Sigmoid colon (tissue), 7 donors: ENCODE results near the gene SLC25A44. TPM values are rescaled to one million over a fixed set of nuclear protein-coding genes. Genes with fewer than 3 reads are reported as not detected.

Experiments used
- DNase-seq: peaks from one replicate; pipeline ENCODE4 v3.0.0-alpha.2; 2019
- H3K27ac ChIP-seq, 4 donors: fragments of 200-600 bp; sonication (generic); one replicate each; pipeline ENCODE4 v1.5.1; 2016 to 2019; ENCODE audit warnings: mild to moderate bottlenecking in 1 of 4
- H3K27me3 ChIP-seq, 3 donors: fragments of 200-600 bp; sonication (generic); one replicate each; pipeline ENCODE4 v1.5.1; 2019; ENCODE audit warnings: mild to moderate bottlenecking in 1 of 3
- H3K36me3 ChIP-seq, 4 donors: fragments of 200-600 bp; sonication (generic); one replicate each; pipeline ENCODE4 v1.5.1; 2016 to 2019
- H3K4me1 ChIP-seq, 4 donors: fragments of 200-600 bp; sonication (generic); one replicate each; pipeline ENCODE4 v1.5.1; 2017 to 2019
- H3K4me3 ChIP-seq, 4 donors: fragments of 200-600 bp; sonication (generic); one replicate each; pipeline ENCODE4 v1.5.1; 2017 to 2019; ENCODE audit warnings: mild to moderate bottlenecking in 2 of 4, moderate library complexity in 1 of 4
- H3K9me3 ChIP-seq, 4 donors: fragments of 200-600 bp in 3 of 4; sonication (generic) in 3 of 4; one replicate each; pipeline versions ENCODE4 v1.5.1 to v1.6.1; 2013 to 2019
- CTCF ChIP-seq, 4 experiments: fragments of 450-650 bp in 3 of 4; fragments of 200-600 bp in 1 of 4; IDR thresholded peaks; one replicate each; pipeline ENCODE4 v1.5.1; 2016 to 2019; ENCODE audit warnings: antibody characterized with exemption in 4 of 4, mild to moderate bottlenecking in 3 of 4, moderate library complexity in 2 of 4
- EP300 ChIP-seq, 4 donors: sonication (generic); formaldehyde crosslinking; IDR thresholded peaks; one replicate each; pipeline ENCODE4 v1.6.1; 2017; ENCODE audit warnings: antibody characterized with exemption in 4 of 4
- POLR2A ChIP-seq, 2 donors: fragments of 450-650 bp; IDR thresholded peaks; one replicate each; pipeline ENCODE4 v1.6.1; 2016; ENCODE audit warnings: antibody characterized with exemption in 2 of 2, mild to moderate bottlenecking in 2 of 2, moderate library complexity in 2 of 2
- POLR2AphosphoS5 ChIP-seq, 4 donors: sonication (generic); formaldehyde crosslinking; IDR thresholded peaks; one replicate each; pipeline ENCODE4 v1.6.1; 2017; ENCODE audit warnings: antibody characterized with exemption in 4 of 4
- WGBS, 2 donors: extraction: QIAGEN DNeasy Blood & Tissue Kit; methylation state at CpG; one replicate each; pipeline ENCODE4 v1.1.7; 2013; 5-methylcytosine and 5-hydroxymethylcytosine counted together
- intact Hi-C: fragments of 100-400 bp; cut with DNase I; formaldehyde crosslinking; loops from one replicate; pipeline ENCODE4 v1.15.1; 2023
- polyA plus RNA-seq, 3 donors: library from polyadenylated mRNA; stranded (reverse); fragments of 200-250 nt; gene quantifications; one replicate each; pipeline ENCODE4 v1.2.3, GENCODE V29; 2013
- total RNA-seq, 4 donors: library from RNA; depleted of rRNA; stranded (reverse); fragments of >200 nt; gene quantifications; one replicate each; pipeline ENCODE4 v1.1.0, GENCODE V29; 2016
- donor health status: healthy with polysubstance abuse.
- donor health status: Bipolar disorder and iron deficiency.
- donor health status: healthy.

The SLC25A44 gene
- total and polyA plus RNA-seq, 7 donors, result 7.8 to 15.3 (median 10.0) TPM

- Histone ChIP-seq H3K36me3 (no peaks in the 10 kb centered on the region), H3K27me3 (no peaks in the 10 kb centered on the region), H3K4me1 (peaks cover 0 to 17% (median 10%) of the 10 kb centered on the region in 4 donors), H3K9me3 (no peaks in the 10 kb centered on the region), H3K4me3 (no peak overlapping the region), H3K27ac (no peak overlapping the region)
- 83 to 89% methylated on average over 5 of the region's 5 CpGs for WGBS, 2 donors
- no peak for TF ChIP-seq POLR2AphosphoS5 (IDR thresholded peaks at IDR 0.05)
- no peak for TF ChIP-seq POLR2A (IDR thresholded peaks at IDR 0.05)
- no peak for TF ChIP-seq EP300 (IDR thresholded peaks at IDR 0.05)
- TF ChIP-seq CTCF (IDR thresholded peaks at IDR 0.05), result no peak
- intact Hi-C loops, result no loop called here
- no peak for DNase-seq
These were observed 35.9 kb upstream of the SLC25A44 start for GRCh38 chr1:156157966-156158365.

- no peak for DNase-seq
- Histone ChIP-seq H3K36me3 (no peaks in the 10 kb centered on the region), H3K4me1 (peaks cover 0 to 17% (median 10%) of the 10 kb centered on the region in 4 donors), H3K27ac (peak overlapping the region; percentile 68 to 85 (median 72)), H3K27me3 (no peaks in the 10 kb centered on the region), H3K4me3 (peak overlapping the region in 3 of 4 donors; percentile 48 to 61 (median 56)), H3K9me3 (no peaks in the 10 kb centered on the region)
- intact Hi-C loops, result loop anchor here (5.0 kb wide), 1 partner anchor 52 kb away; the partner anchor contains the start of gene PMF1
- WGBS, 2 donors, result 76 to 86% methylated on average over 13 of the region's 13 CpGs
- no peak for TF ChIP-seq POLR2AphosphoS5 (IDR thresholded peaks at IDR 0.05)
- no peak for TF ChIP-seq CTCF (IDR thresholded peaks at IDR 0.05)
- no peak for TF ChIP-seq EP300 (IDR thresholded peaks at IDR 0.05)
- no peak for TF ChIP-seq POLR2A (IDR thresholded peaks at IDR 0.05)
These were observed 33.7 kb upstream of the SLC25A44 start for GRCh38 chr1:156160000-156160742.

- intact Hi-C loops, result loop anchor here (5.0 kb wide), 1 partner anchor 52 kb away; the partner anchor contains the start of gene PMF1
- Histone ChIP-seq H3K9me3 (no peaks in the 10 kb centered on the region), H3K27ac (peak overlapping the region; percentile 68 to 85 (median 72)), H3K4me1 (peaks cover 0 to 17% (median 10%) of the 10 kb centered on the region in 4 donors), H3K27me3 (no peaks in the 10 kb centered on the region), H3K36me3 (no peaks in the 10 kb centered on the region), H3K4me3 (peak overlapping the region in 3 of 4 donors; percentile 48 to 61 (median 56))
- no peak for TF ChIP-seq POLR2A (IDR thresholded peaks at IDR 0.05)
- TF ChIP-seq POLR2AphosphoS5 (IDR thresholded peaks at IDR 0.05), result peak in 1 of 4 donors; percentile 23
- 6 to 23% methylated on average over 22 of the region's 22 CpGs for WGBS, 2 donors
- DNase-seq, result peak; percentile 95
These were observed 33.1 kb upstream of the SLC25A44 start for GRCh38 chr1:156160743-156161171.

- TF ChIP-seq EP300 (IDR thresholded peaks at IDR 0.05) (no peak), POLR2AphosphoS5 (IDR thresholded peaks at IDR 0.05) (no peak), CTCF (IDR thresholded peaks at IDR 0.05) (no peak), POLR2A (IDR thresholded peaks at IDR 0.05) (no peak)
- 94 to 96% methylated on average over 5 of the region's 5 CpGs for WGBS, 2 donors
- no peaks in the 10 kb centered on the region for H3K9me3 ChIP-seq
- no peak overlapping the region for H3K4me3 ChIP-seq
- no peak for DNase-seq
- intact Hi-C loops, result loop anchor here (5.0 kb wide), 1 partner anchor 50 kb away; the partner anchor contains the start of gene PMF1
- H3K27ac ChIP-seq, result no peak overlapping the region
- peaks cover 0 to 17% (median 10%) of the 10 kb centered on the region in 4 donors for H3K4me1 ChIP-seq
- no peaks in the 10 kb centered on the region for H3K36me3 ChIP-seq
- no peaks in the 10 kb centered on the region for H3K27me3 ChIP-seq
These were observed 31.4 kb upstream of the SLC25A44 start for GRCh38 chr1:156162430-156163037.

- no peak overlapping the region for H3K27ac ChIP-seq
These were observed 30.2 kb upstream of the SLC25A44 start for GRCh38 chr1:156163712-156164111.

More at GRCh38 chr1:156163712-156164111, 30.2 kb upstream of the SLC25A44 start:
- intact Hi-C loops, result loop anchor here (5.0 kb wide), 1 partner anchor 49 kb away; the partner anchor contains the start of gene PMF1
- H3K4me1 ChIP-seq, result peaks cover 0 to 17% (median 10%) of the 10 kb centered on the region in 4 donors
- 93 to 97% methylated on average over 1 of the region's 1 CpG for WGBS, 2 donors
- no peaks in the 10 kb centered on the region for H3K27me3 ChIP-seq
- TF ChIP-seq POLR2A (IDR thresholded peaks at IDR 0.05) (no peak), EP300 (IDR thresholded peaks at IDR 0.05) (no peak), CTCF (IDR thresholded peaks at IDR 0.05) (no peak), POLR2AphosphoS5 (IDR thresholded peaks at IDR 0.05) (no peak)
- no peaks in the 10 kb centered on the region for H3K36me3 ChIP-seq
- no peaks in the 10 kb centered on the region for H3K9me3 ChIP-seq
- no peak overlapping the region for H3K4me3 ChIP-seq
- no peak for DNase-seq
